K562 (cell line): ENCODE measurements around the gene SAMD14. TPM values are rescaled to one million over a fixed set of nuclear protein-coding genes. Genes with fewer than 3 reads are reported as not detected.

Experiments used
- ATAC-seq: fragments of 200-7000 bp; cut with Tn5 transposase; 3 replicates; pipeline ENCODE4 v1.9.1; 2020; ENCODE audit warnings: moderate library complexity
- BruUV-seq: library from RNA; stranded (reverse); fragments of 400-500 nt; replicated peaks from 2 replicates; lab custom pipeline; 2021; lab: Mats Ljungman, UMichigan
- CTCF ChIA-PET: fragments of 300-600 bp; formaldehyde crosslinking; extraction: SDS; loops from one replicate; lab custom pipeline; 2021; ENCODE audit warnings: low intra/inter-chr PET ratio; lab: Yijun Ruan, JAX
- POLR2A ChIA-PET: fragments of 300-600, 350-650 bp; sonication (Branson Sonifier 250); formaldehyde crosslinking; extraction: SDS; loops from one replicate; lab custom pipeline; 2021; ENCODE audit warnings: antibody characterized with exemption, inconsistent platforms; lab: Yijun Ruan, JAX
- DNase-seq, 4 experiments: peaks; one replicate each; pipeline versions ENCODE4 v3.0.0 to v3.0.0-alpha.2; 2011 to 2018; ENCODE audit warnings: low spot score in 3 of 4, mixed read lengths in 3 of 4; ENCODE audit errors: extremely low read depth in 1 of 4
- FAIRE-seq: peaks from 2 replicates; lab custom pipeline; 2011; peaks lifted over from hg19 to GRCh38; lab: Jason Lieb, UNC
- H2AFZ ChIP-seq: 2 replicates; pipeline ENCODE4 v1.6.0; 2011; ENCODE audit warnings: low read depth, low read length, control low read depth, inconsistent platforms
- H3K27ac ChIP-seq: fragments of 200-600 bp; 3 replicates; pipeline ENCODE4 v1.8.0; 2011; ENCODE audit warnings: low read depth, mild to moderate bottlenecking, control low read depth, inconsistent platforms, low read length, moderate library complexity, mixed read lengths; ENCODE audit errors: extremely low read depth
- H3K27me3 ChIP-seq, 2 experiments: fragments of 300-600 bp in 1 of 2; 2 replicates in 1 of 2; 3 replicates in 1 of 2; pipeline versions ENCODE4 v1.6.0 to v1.8.0; 2011; ENCODE audit warnings: inconsistent platforms in 2 of 2, low read length in 2 of 2, mild to moderate bottlenecking in 1 of 2, mixed read lengths in 1 of 2, moderate library complexity in 1 of 2; ENCODE audit not compliant: control insufficient read depth in 2 of 2, insufficient read depth in 2 of 2
- H3K36me3 ChIP-seq: fragments of 300-600 bp; 3 replicates; pipeline ENCODE4 v1.8.0; 2011; ENCODE audit warnings: mild to moderate bottlenecking, low read length, inconsistent platforms; ENCODE audit not compliant: control insufficient read depth, insufficient read depth
- H3K4me1 ChIP-seq, 2 experiments: fragments of 200-600 bp in 1 of 2; replicated peaks in 1 of 2; 2 replicates in 1 of 2; 3 replicates in 1 of 2; pipeline versions ENCODE4 v1.5.1 to v1.8.0; 2011; ENCODE audit warnings: inconsistent platforms in 2 of 2, low read length in 2 of 2, mild to moderate bottlenecking in 1 of 2, mixed read lengths in 1 of 2, moderate library complexity in 1 of 2; ENCODE audit not compliant: control insufficient read depth in 2 of 2, insufficient read depth in 2 of 2
- H3K4me2 ChIP-seq: 2 replicates; pipeline ENCODE4 v1.6.1; 2011; ENCODE audit warnings: low read length, control low read depth, inconsistent platforms, mixed read lengths; ENCODE audit not compliant: insufficient read depth
- H3K4me3 ChIP-seq: fragments of 200-600 bp; sonication (generic), shearing (Covaris generic); 2 replicates; pipeline ENCODE4 v1.5.1; 2016; ENCODE audit warnings: control low read depth, inconsistent platforms
- H3K79me2 ChIP-seq: fragments of 200-600 bp; 3 replicates; pipeline ENCODE4 v1.8.0; 2011; ENCODE audit warnings: low read length, inconsistent platforms; ENCODE audit not compliant: control insufficient read depth, insufficient read depth
- H3K9ac ChIP-seq, 2 experiments: 2 replicates each; pipeline versions ENCODE4 v1.6.0 to v1.6.1; 2011; ENCODE audit warnings: low read depth in 2 of 2, low read length in 2 of 2, control low read depth in 1 of 2, inconsistent platforms in 1 of 2, mild to moderate bottlenecking in 1 of 2, mixed read lengths in 1 of 2; ENCODE audit not compliant: insufficient read depth in 1 of 2
- H3K9me1 ChIP-seq: one replicate; pipeline ENCODE4 v1.6.0; 2011; ENCODE audit warnings: inconsistent platforms, mild to moderate bottlenecking, low read length, moderate library complexity; ENCODE audit not compliant: control insufficient read depth, insufficient read depth
- H3K9me3 ChIP-seq: replicated peaks from 2 replicates; pipeline ENCODE4 v1.5.1; 2011; ENCODE audit warnings: low read depth, low read length, inconsistent platforms; ENCODE audit not compliant: control insufficient read depth, insufficient read depth
- H4K20me1 ChIP-seq: replicated peaks from 2 replicates; pipeline ENCODE4 v1.6.1; 2011; ENCODE audit warnings: low read length, inconsistent platforms, mixed read lengths; ENCODE audit not compliant: control insufficient read depth, insufficient read depth
- KAT2B ChIP-seq: IDR thresholded peaks from one replicate; pipeline ENCODE4 v1.6.1; 2012; ENCODE audit warnings: low read depth, mild to moderate bottlenecking, control low read depth, inconsistent platforms, low read length, moderate library complexity
- ZNF143 ChIP-seq: sonication (generic); formaldehyde crosslinking; IDR thresholded peaks from 2 replicates; pipeline ENCODE4 v1.9.0; 2022; ENCODE audit warnings: mild to moderate bottlenecking, missing genetic modification reagents
- WGBS: fragments of 100-300 bp; shearing (Covaris generic); methylation state at CpG from one replicate; pipeline ENCODE4 v1.1.6; 2016; ENCODE audit warnings: low coverage, mixed read lengths; ENCODE audit not compliant: insufficient coverage; ENCODE audit errors: missing lambda C conversion rate; 5-methylcytosine and 5-hydroxymethylcytosine counted together
- in situ Hi-C: fragments of 300-500 bp; cut with MboI; formaldehyde crosslinking; loops from 4 replicates; pipeline ENCODE4 v1.15.0; 2018; ENCODE audit warnings: inconsistent platforms, mixed read lengths
- intact Hi-C: fragments of 100-400 bp; cut with micrococcal nuclease; formaldehyde crosslinking; loops from 2 replicates; pipeline ENCODE4 v1.14.2; 2022
- polyA plus RNA-seq, 8 experiments: library from polyadenylated mRNA; depleted of rRNA in 4 of 8; stranded (reverse) in 5 of 8; unstranded in 3 of 8; fragments of >200 nt; fragmentation: Nextera tagmentation in 2 of 8; fragmentation: Illumina TruSeq in 1 of 8; extraction: Ambion mirVana in 2 of 8; extraction: Trizol in 1 of 8; gene quantifications; 2 replicates each; pipeline versions ENCODE4 v1.2.1 to v1.2.3, GENCODE V29; 2011 to 2014; ENCODE audit warnings: inconsistent platforms in 1 of 8, missing spikeins in 1 of 8
- total RNA-seq, 7 experiments: library from RNA; depleted of rRNA in 6 of 7; stranded (reverse); fragments of >200 nt in 6 of 7; fragmentation: Illumina TruSeq in 2 of 7; extraction: Trizol in 2 of 7; gene quantifications; 2 replicates each; pipeline versions ENCODE4 v1.2.1 to v1.2.3, GENCODE V29; 2011 to 2021; ENCODE audit warnings: low replicate concordance in 1 of 7
- TF ChIP-seq, protein P1 (sequence below): sonication (generic); formaldehyde crosslinking; IDR thresholded peaks from 2 replicates; pipeline ENCODE4 v1.8.0; 2023; ENCODE audit warnings: mild to moderate bottlenecking, missing genetic modification reagents

SAMD14 gene
- total and polyA plus RNA-seq, 9 of the 15 experiments (the other 6 are each of a cell fraction or from before 2014, with no cell fraction given): 0.04 to 0.07 TPM; not detected in 7

DNA sequence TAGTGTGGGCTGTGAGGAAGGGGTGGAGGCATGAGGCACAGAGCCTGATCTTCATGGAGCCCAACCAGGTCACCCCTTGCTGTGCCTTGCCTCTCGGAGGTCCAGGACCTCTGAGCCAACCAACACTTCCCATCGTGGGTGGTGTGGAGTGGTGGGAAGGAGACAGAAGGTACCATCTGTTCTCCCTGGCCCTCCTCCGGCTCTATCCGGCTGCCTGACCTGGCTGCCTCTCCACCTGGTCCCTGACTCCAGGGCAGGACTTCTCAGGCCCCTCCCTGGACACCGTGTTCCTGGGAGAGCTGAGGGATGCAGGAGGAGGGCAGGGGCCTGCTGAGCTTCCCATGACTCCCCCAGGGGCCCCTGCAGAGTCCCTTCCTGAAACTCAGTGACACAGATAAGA, 31.0 kb downstream of the SAMD14 start:
- no peaks in the 10 kb centered on the region for H3K9me3 ChIP-seq
- TF ChIP-seq KAT2B (no peak), ZNF143 (CRISPR knock-in tag) (no peak)
- in situ Hi-C loops: loop anchor here (5.0 kb wide), 1 partner anchor 193 kb away; no protein-coding TSS in a partner anchor
- intact Hi-C loops: no loop called here
- FAIRE-seq: no peak
- H3K27me3 ChIP-seq: peaks cover 4 to 37% of the 10 kb centered on the region in 2 experiments; a peak in 3 of 5 replicates
- H3K4me3 ChIP-seq: no peak overlapping the region
- no peak overlapping the region for H2AFZ ChIP-seq
- no peak overlapping the region for H3K4me2 ChIP-seq
- H3K9me1 ChIP-seq: peaks cover 4% of the 10 kb centered on the region
- POLR2A ChIA-PET: interaction anchor here (0.7 to 1.0 kb wide), 3 partner anchors 8 to 267 kb away, joined by 3 to 4 read pairs (median 3); no protein-coding TSS in a partner anchor
- BruUV-seq: no TSS peak
- 0 out of 2 replicates have a peak, but pooled peaks cover 9% of the 10 kb centered on the region for H4K20me1 ChIP-seq
- peak overlapping the region in 1 of 2 experiments; percentile 74; a peak in 2 of 4 replicates for H3K9ac ChIP-seq
- H3K36me3 ChIP-seq: no peaks in the 10 kb centered on the region
- CTCF ChIA-PET: no interaction called here
- no peak for DNase-seq
- ATAC-seq: no peak
- peaks cover 25 to 39% of the 10 kb centered on the region in 2 experiments; a peak in 4 of 5 replicates for H3K4me1 ChIP-seq
- no peak overlapping the region for H3K27ac ChIP-seq
- WGBS: 13% methylated on average over 5 of the region's 5 CpGs
- no peaks in the 10 kb centered on the region for H3K79me2 ChIP-seq

GRCh38 chr17:50098583-50098982, 31.4 kb downstream of the SAMD14 start:
- WGBS: 24% methylated on average over 3 of the region's 4 CpGs
- DNase-seq (no peak), FAIRE-seq (no peak), ATAC-seq (no peak)
- H3K27ac ChIP-seq: no peak overlapping the region
- H3K4me3 ChIP-seq: no peak overlapping the region
- H2AFZ ChIP-seq: no peak overlapping the region
- H3K9me1 ChIP-seq: peaks cover 4% of the 10 kb centered on the region
- no peaks in the 10 kb centered on the region for H3K9me3 ChIP-seq
- H4K20me1 ChIP-seq: 0 out of 2 replicates have a peak, but pooled peaks cover 9% of the 10 kb centered on the region
- intact Hi-C loops (no loop called here), in situ Hi-C loops (loop anchor here (5.0 kb wide), 1 partner anchor 194 kb away; no protein-coding TSS in a partner anchor)
- POLR2A ChIA-PET: interaction anchor here (0.5 to 1.0 kb wide), 4 partner anchors 9 to 379 kb away, joined by 3 to 4 read pairs (median 3); no protein-coding TSS in a partner anchor
- TF ChIP-seq, protein P1, sequence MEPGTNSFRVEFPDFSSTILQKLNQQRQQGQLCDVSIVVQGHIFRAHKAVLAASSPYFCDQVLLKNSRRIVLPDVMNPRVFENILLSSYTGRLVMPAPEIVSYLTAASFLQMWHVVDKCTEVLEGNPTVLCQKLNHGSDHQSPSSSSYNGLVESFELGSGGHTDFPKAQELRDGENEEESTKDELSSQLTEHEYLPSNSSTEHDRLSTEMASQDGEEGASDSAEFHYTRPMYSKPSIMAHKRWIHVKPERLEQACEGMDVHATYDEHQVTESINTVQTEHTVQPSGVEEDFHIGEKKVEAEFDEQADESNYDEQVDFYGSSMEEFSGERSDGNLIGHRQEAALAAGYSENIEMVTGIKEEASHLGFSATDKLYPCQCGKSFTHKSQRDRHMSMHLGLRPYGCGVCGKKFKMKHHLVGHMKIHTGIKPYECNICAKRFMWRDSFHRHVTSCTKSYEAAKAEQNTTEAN: no peak
- peaks cover 4 to 32% of the 10 kb centered on the region in 2 experiments; a peak in 3 of 5 replicates for H3K27me3 ChIP-seq
- no peaks in the 10 kb centered on the region for H3K79me2 ChIP-seq
- no peak overlapping the region for H3K4me2 ChIP-seq
- H3K4me1 ChIP-seq: peaks cover 25 to 39% of the 10 kb centered on the region in 2 experiments; a peak in 4 of 5 replicates
- CTCF ChIA-PET: no interaction called here
- peak overlapping the region in 1 of 2 experiments; percentile 74; a peak in 1 of 4 replicates for H3K9ac ChIP-seq
- BruUV-seq: no TSS peak
- no peaks in the 10 kb centered on the region for H3K36me3 ChIP-seq
